22Rv1 (cell line): ENCODE data around the gene KRT7.

ENCODE experiments used
- CTCF ChIP-seq: fragments of 450-650 bp; IDR thresholded peaks from 2 replicates; pipeline ENCODE4 v1.5.1; 2017; ENCODE audit warnings: mild to moderate bottlenecking
- ZFX ChIP-seq: fragments of 450-650 bp; IDR thresholded peaks from 2 replicates; pipeline ENCODE4 v1.6.1; 2017; ENCODE audit warnings: antibody characterized with exemption, borderline replicate concordance

GRCh38 chr12:52245962-52246569 is 13.0 kb downstream of the KRT7 start:
- TF ChIP-seq CTCF (no peak), ZFX (no peak)
